GM12892 (cell line): Measurements from ENCODE around the gene CORT. TPM values are rescaled to one million over a fixed set of nuclear protein-coding genes. Genes with fewer than 3 reads are reported as not detected.
"Not testable (repeated sequence)": the region's sequence is repeated elsewhere in the genome, so short reads cannot be mapped to it uniquely, and the experiment has no call there.

ENCODE experiments used
- DNase-seq: peaks from one replicate; pipeline ENCODE4 v3.0.0; 2011; ENCODE audit not compliant: insufficient read length
- FAIRE-seq: peaks from 2 replicates; lab custom pipeline; 2011; peaks lifted over from hg19 to GRCh38; lab: Jason Lieb, UNC
- POLR2A ChIP-seq: IDR thresholded peaks from 2 replicates; pipeline ENCODE4 v1.6.1; 2011; ENCODE audit warnings: low read depth, low read length, control low read depth
- POLR2AphosphoS5 ChIP-seq: IDR thresholded peaks from 2 replicates; pipeline ENCODE4 v1.6.1; 2011; ENCODE audit warnings: low read depth, low read length, control low read depth
- TAF1 ChIP-seq: IDR thresholded peaks from 2 replicates; pipeline ENCODE4 v1.6.1; 2011; ENCODE audit warnings: low read depth, mild to moderate bottlenecking, control low read depth, low read length, borderline replicate concordance
- polyA plus RNA-seq: library from polyadenylated mRNA; unstranded; fragments of >200 nt; gene quantifications from one replicate; pipeline ENCODE4 v1.2.1, GENCODE V29; 2012; ENCODE audit warnings: missing spikeins, inconsistent platforms; ENCODE audit not compliant: missing spikeins

CORT gene
- polyA plus RNA-seq = not detected

- DNase-seq (no peak), FAIRE-seq (no peak)
- TF ChIP-seq TAF1 (no peak), POLR2AphosphoS5 (no peak), POLR2A (no peak)
Observed at GRCh38 chr1:10449751-10450150, at the start of gene CORT. Gene CORT, plus strand, starts transcription at chr1:10450031. Its CDS starts 193 bp downstream, at chr1:10450224.

- DNase-seq (no peak), FAIRE-seq (no peak)
- TF ChIP-seq POLR2A (no peak), TAF1 (no peak), POLR2AphosphoS5 (no peak)
Observed at GRCh38 chr1:10401281-10401680, 48.5 kb upstream of the CORT start.

GRCh38 chr1:10402729-10403274 is 47.0 kb upstream of the CORT start:
- TF ChIP-seq POLR2AphosphoS5 (no peak), TAF1 (no peak), POLR2A (no peak)
- DNase-seq (no peak), FAIRE-seq (no peak)

GRCh38 chr1:10407201-10407600 is 42.6 kb upstream of the CORT start:
- FAIRE-seq (no peak), DNase-seq (no peak)
- TF ChIP-seq POLR2A (no peak), TAF1 (no peak), POLR2AphosphoS5 (no peak)

GRCh38 chr1:10415211-10415930 is 34.5 kb upstream of the CORT start:
- DNase-seq (no peak), FAIRE-seq (no peak)
- TF ChIP-seq TAF1 (no peak), POLR2A (no peak), POLR2AphosphoS5 (no peak)

GRCh38 chr1:10415967-10416366 is 33.9 kb upstream of the CORT start:
- DNase-seq, FAIRE-seq: not testable (repeated sequence)

- FAIRE-seq, DNase-seq: not testable (repeated sequence)
Observed at GRCh38 chr1:10418741-10419140, 31.1 kb upstream of the CORT start.

- FAIRE-seq (no peak), DNase-seq (no peak)
- TF ChIP-seq POLR2A (no peak), POLR2AphosphoS5 (no peak), TAF1 (no peak)
Observed at GRCh38 chr1:10419351-10419750, 30.5 kb upstream of the CORT start.

GRCh38 chr1:10421637-10422036 is 28.2 kb upstream of the CORT start:
- FAIRE-seq (no peak), DNase-seq (no peak)
- TF ChIP-seq TAF1 (no peak), POLR2A (no peak)

- TF ChIP-seq TAF1 (no peak), POLR2A (no peak), POLR2AphosphoS5 (no peak)
- FAIRE-seq = no peak
- no peak for DNase-seq
Observed at GRCh38 chr1:10424034-10424433, 25.8 kb upstream of the CORT start.

- TF ChIP-seq POLR2A = no peak
- no peak for TF ChIP-seq TAF1
- TF ChIP-seq POLR2AphosphoS5 = no peak
- DNase-seq (no peak), FAIRE-seq (no peak)
Observed at GRCh38 chr1:10424651-10425050, 25.2 kb upstream of the CORT start.

- not testable (repeated sequence) for DNase-seq, FAIRE-seq
Observed at GRCh38 chr1:10425826-10426534, 23.9 kb upstream of the CORT start.

GRCh38 chr1:10426535-10426848 is 23.3 kb upstream of the CORT start:
- FAIRE-seq, DNase-seq: not testable (repeated sequence)
